ENCODE results near the gene ITPR3. TPM values are rescaled to one million over a fixed set of nuclear protein-coding genes. Genes with fewer than 3 reads are reported as not detected.

ITPR3 gene
- total RNA-seq = 100 to 1,000 TPM in 1 of 2 donors, 10 to 100 TPM in 1; 80.3 to 146 TPM
- polyA plus RNA-seq (ENCODE audit: insufficient read depth, low read depth, low replicate concordance) = 58.2 TPM
- long read RNA-seq, donor 1, partial matches to known transcripts = 48 of 258 reads
- long read RNA-seq, donor 1, other reads (novel, unspliced or antisense) = 210 of 258 reads
- long read RNA-seq, donor 2, partial matches to known transcripts = 7 of 7 reads
- long read RNA-seq, donor 2, other reads (novel, unspliced or antisense) = 0 of 7 reads

GRCh38 chr6:33620856-33621710, at the start of gene ITPR3:
ITPR3 (plus strand) TSS chr6:33621322; CDS start chr6:33621603, 281 bp downstream.
- peaks cover 39% of the 10 kb centered on the region for H3K4me1 ChIP-seq
- H3K27me3 ChIP-seq = no peaks in the 10 kb centered on the region
- WGBS, 2 donors = 0% methylated on average over 2 to 52 of the region's 99 CpGs
- H3K36me3 ChIP-seq (ENCODE audit: low read depth, missing control alignments) = no peaks in the 10 kb centered on the region
- H3K27ac ChIP-seq = peak within 1 kb of the TSS; percentile 57 to 86
- intact Hi-C loops (cut with DNase I; ENCODE audit: low total_unique reads) = no loop called here
- no peaks in the 10 kb centered on the region for H3K9me3 ChIP-seq
- no peak for TF ChIP-seq POLR2A (IDR thresholded peaks at IDR 0.05)
- TF ChIP-seq CTCF (IDR thresholded peaks at IDR 0.05) = no peak
- peak within 1 kb of the TSS; percentile 71 to 83 for H3K4me3 ChIP-seq
- DNase-seq = peak; percentile 76

GRCh38 chr6:33571637-33572316, 49.3 kb upstream of the ITPR3 start:
- Histone ChIP-seq H3K4me1 (peaks cover 12% of the 10 kb centered on the region), H3K9me3 (no peaks in the 10 kb centered on the region), H3K4me3 (peak overlapping the region; percentile 45 to 64), H3K27ac (peak overlapping the region; percentile 82 to 88), H3K36me3 (ENCODE audit: low read depth, missing control alignments) (no peaks in the 10 kb centered on the region), H3K27me3 (no peaks in the 10 kb centered on the region)
- 11 to 23% methylated on average over 11 of the region's 11 CpGs for WGBS, 2 donors
- intact Hi-C loops (cut with DNase I; ENCODE audit: low total_unique reads) = no loop called here
- DNase-seq = peak; percentile 41
- TF ChIP-seq CTCF (IDR thresholded peaks at IDR 0.05) (no peak), POLR2A (IDR thresholded peaks at IDR 0.05) (no peak)

- Histone ChIP-seq H3K36me3 (ENCODE audit: low read depth, missing control alignments) (no peaks in the 10 kb centered on the region), H3K27ac (no peak overlapping the region), H3K4me3 (no peak overlapping the region), H3K9me3 (no peaks in the 10 kb centered on the region), H3K27me3 (no peaks in the 10 kb centered on the region), H3K4me1 (peaks cover 36% of the 10 kb centered on the region)
- intact Hi-C loops (cut with DNase I; ENCODE audit: low total_unique reads) = no loop called here
- no peak for TF ChIP-seq CTCF (IDR thresholded peaks at IDR 0.05)
- no peak for TF ChIP-seq POLR2A (IDR thresholded peaks at IDR 0.05)
- WGBS, 2 donors = 99 to 100% methylated on average over 1 to 8 of the region's 8 CpGs
- no peak for DNase-seq
Measured at GRCh38 chr6:33575211-33575610, 45.9 kb upstream of the ITPR3 start.

- H3K4me3 ChIP-seq = no peak overlapping the region
- intact Hi-C loops (cut with DNase I; ENCODE audit: low total_unique reads) = no loop called here
- H3K27ac ChIP-seq = peak overlapping the region; percentile 55 to 79
- peaks cover 37% of the 10 kb centered on the region for H3K4me1 ChIP-seq
- H3K36me3 ChIP-seq (ENCODE audit: low read depth, missing control alignments) = no peaks in the 10 kb centered on the region
- no peaks in the 10 kb centered on the region for H3K27me3 ChIP-seq
- DNase-seq = no peak
- no peaks in the 10 kb centered on the region for H3K9me3 ChIP-seq
- 73 to 76% methylated on average over 11 of the region's 11 CpGs for WGBS, 2 donors
- TF ChIP-seq CTCF (IDR thresholded peaks at IDR 0.05) = no peak
- TF ChIP-seq POLR2A (IDR thresholded peaks at IDR 0.05) = no peak
Measured at GRCh38 chr6:33576668-33577067, 44.5 kb upstream of the ITPR3 start.
